Neural cell (in vitro differentiated cells): ENCODE measurements around the gene NPPA. TPM values are rescaled to one million over a fixed set of nuclear protein-coding genes. Genes with fewer than 3 reads are reported as not detected.

Experiments
- H2AFZ ChIP-seq: fragments of 200-600, 300-800 bp; sonication (generic), shearing (Covaris generic); 2 replicates; pipeline ENCODE4 v1.6.0; 2014; ENCODE audit warnings: low read depth, mild to moderate bottlenecking, antibody characterized with exemption, low read length, moderate library complexity
- H3F3A ChIP-seq: fragments of 200-600 bp; shearing (Covaris generic); 2 replicates; pipeline ENCODE4 v1.6.1; 2016; ENCODE audit warnings: mild to moderate bottlenecking, moderate library complexity, mixed read lengths, antibody characterized with exemption, low read length; ENCODE audit not compliant: insufficient read depth, poor library complexity, severe bottlenecking
- H3K27ac ChIP-seq: fragments of 200-600, 300-800 bp; sonication (generic), shearing (Covaris generic); 2 replicates; pipeline ENCODE4 v1.5.1; 2014; ENCODE audit warnings: mild to moderate bottlenecking, low read length, moderate library complexity
- H3K27me3 ChIP-seq: fragments of 300-800, 200-600 bp; sonication (generic), shearing (Covaris generic); 2 replicates; pipeline ENCODE4 v1.6.0; 2014; ENCODE audit warnings: mild to moderate bottlenecking, low read depth, low read length, moderate library complexity; ENCODE audit not compliant: insufficient read depth
- H3K36me3 ChIP-seq: fragments of 300-800, 200-600 bp; sonication (generic), shearing (Covaris generic); 2 replicates; pipeline ENCODE4 v1.5.1; 2014; ENCODE audit warnings: mild to moderate bottlenecking, antibody characterized with exemption, low read length, moderate library complexity; ENCODE audit not compliant: insufficient read depth
- H3K4me2 ChIP-seq: fragments of 300-800, 200-600 bp; sonication (generic), shearing (Covaris generic); 2 replicates; pipeline ENCODE4 v1.6.0; 2014; ENCODE audit warnings: mild to moderate bottlenecking, low read length
- H3K4me3 ChIP-seq: fragments of 300-800, 200-600 bp; sonication (generic), shearing (Covaris generic); 2 replicates; pipeline ENCODE4 v1.5.1; 2014; ENCODE audit warnings: mild to moderate bottlenecking, low read length, moderate library complexity
- H3K79me2 ChIP-seq: fragments of 200-600 bp; shearing (Covaris generic); replicated peaks from 2 replicates; pipeline ENCODE4 v1.6.0; 2014; ENCODE audit warnings: mild to moderate bottlenecking, low read length, moderate library complexity; ENCODE audit not compliant: insufficient read depth
- H3K9ac ChIP-seq: fragments of 300-800, 200-600 bp; sonication (generic), shearing (Covaris generic); 2 replicates; pipeline ENCODE4 v1.6.1; 2016; ENCODE audit warnings: mild to moderate bottlenecking, low read length, mixed read lengths
- H3K9me2 ChIP-seq: fragments of 200-600 bp; shearing (Covaris generic); 2 replicates; pipeline ENCODE4 v1.6.1; 2016; ENCODE audit warnings: mild to moderate bottlenecking, low read length, mixed read lengths; ENCODE audit not compliant: insufficient read depth
- H3K9me3 ChIP-seq: fragments of 200-600, 300-800 bp; sonication (generic), shearing (Covaris generic); 2 replicates; pipeline ENCODE4 v1.6.1; 2016; ENCODE audit warnings: mild to moderate bottlenecking, mixed run types, low read length, moderate library complexity, mixed read lengths
- H4K20me1 ChIP-seq: fragments of 200-600 bp; shearing (Covaris generic); 2 replicates; pipeline ENCODE4 v1.6.1; 2016; ENCODE audit warnings: mild to moderate bottlenecking, mixed run types; ENCODE audit not compliant: insufficient read depth
- EP300 ChIP-seq: fragments of 450-650 bp; conservative IDR thresholded peaks from 2 replicates; pipeline ENCODE4 v1.6.1; 2014; ENCODE audit warnings: antibody characterized with exemption, mild to moderate bottlenecking, moderate library complexity; ENCODE audit not compliant: poor library complexity, severe bottlenecking
- EZH2 ChIP-seq: fragments of 200-600, 300-800 bp; shearing (Covaris generic), sonication (generic); IDR thresholded peaks from 2 replicates; pipeline ENCODE4 v1.6.1; 2014; ENCODE audit warnings: antibody characterized with exemption, low read length, borderline replicate concordance, mild to moderate bottlenecking; ENCODE audit not compliant: insufficient read depth, poor library complexity, severe bottlenecking
- MXI1 ChIP-seq: fragments of 450-650 bp; conservative IDR thresholded peaks from 2 replicates; pipeline ENCODE4 v1.6.1; 2014; ENCODE audit warnings: antibody characterized with exemption, mild to moderate bottlenecking; ENCODE audit not compliant: poor library complexity, severe bottlenecking
- POLR2AphosphoS5 ChIP-seq: IDR thresholded peaks from 2 replicates; pipeline ENCODE4 v1.6.1; 2012
- RAD21 ChIP-seq: fragments of 450-650 bp; conservative IDR thresholded peaks from 2 replicates; pipeline ENCODE4 v1.6.1; 2014; ENCODE audit warnings: antibody characterized with exemption, mild to moderate bottlenecking, moderate library complexity
- SMC3 ChIP-seq: fragments of 450-650 bp; conservative IDR thresholded peaks from 2 replicates; pipeline ENCODE4 v1.6.1; 2014; ENCODE audit warnings: antibody characterized with exemption, mild to moderate bottlenecking, moderate library complexity; ENCODE audit not compliant: poor library complexity
- TAF1 ChIP-seq: IDR thresholded peaks from 2 replicates; pipeline ENCODE4 v1.6.1; 2012; ENCODE audit warnings: low read depth
- polyA plus RNA-seq: library from polyadenylated mRNA; depleted of rRNA; stranded (reverse); fragments of >200 nt; gene quantifications from 2 replicates; pipeline ENCODE4 v1.2.3, GENCODE V29; 2014
- TF ChIP-seq, protein P1 (sequence below): IDR thresholded peaks from 2 replicates; pipeline ENCODE4 v1.6.1; 2012; ENCODE audit warnings: borderline replicate concordance
- TF ChIP-seq, protein P2 (sequence below): fragments of 450-650 bp; IDR thresholded peaks from 2 replicates; pipeline ENCODE4 v1.5.1; 2014; ENCODE audit warnings: antibody characterized with exemption, mild to moderate bottlenecking, moderate library complexity; ENCODE audit not compliant: poor library complexity, severe bottlenecking

NPPA gene
- polyA plus RNA-seq, 1 donor from 2014 or later = not detected

DNA sequence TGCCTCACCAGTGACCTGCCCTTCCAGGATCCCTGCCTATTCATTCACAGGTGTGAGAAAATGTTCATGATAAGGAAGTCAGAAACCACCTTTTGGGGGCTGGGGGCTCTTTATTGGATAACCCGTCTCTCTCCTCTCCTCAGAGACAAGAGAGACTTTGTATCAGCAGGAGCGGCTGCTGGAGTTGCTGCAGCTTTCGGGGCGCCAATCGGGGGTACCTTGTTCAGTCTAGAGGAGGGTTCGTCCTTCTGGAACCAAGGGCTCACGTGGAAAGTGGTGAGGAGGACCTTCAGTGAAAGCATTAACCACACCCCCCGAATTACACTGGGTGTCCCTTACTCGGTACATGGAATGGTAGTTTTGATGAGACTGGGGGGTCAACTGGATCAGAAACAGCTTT lies 20.6 kb downstream of the NPPA start:
- Histone ChIP-seq H3K79me2 (no peaks in the 10 kb centered on the region), H2AFZ (no peak overlapping the region), H3K27ac (no peak overlapping the region), H3K9ac (no peak overlapping the region), H3K4me2 (no peak overlapping the region), H4K20me1 (no peaks in the 10 kb centered on the region), H3F3A (no peaks in the 10 kb centered on the region), H3K9me3 (no peaks in the 10 kb centered on the region), H3K9me2 (no peaks in the 10 kb centered on the region), H3K4me3 (no peak overlapping the region), H3K27me3 (no peaks in the 10 kb centered on the region), H3K36me3 (no peaks in the 10 kb centered on the region)
- TF ChIP-seq SMC3 (no peak), EZH2 (no peak), EP300 (no peak), TAF1 (no peak)

GRCh38 chr1:11825131-11825530 lies 22.5 kb downstream of the NPPA start:
- Histone ChIP-seq H3K27ac (no peak overlapping the region), H2AFZ (no peak overlapping the region), H3K4me3 (no peak overlapping the region), H3K4me2 (no peak overlapping the region), H3K36me3 (no peaks in the 10 kb centered on the region), H3K9ac (no peak overlapping the region), H4K20me1 (no peaks in the 10 kb centered on the region), H3K9me2 (no peaks in the 10 kb centered on the region), H3K27me3 (no peaks in the 10 kb centered on the region), H3K9me3 (no peaks in the 10 kb centered on the region), H3F3A (no peaks in the 10 kb centered on the region), H3K79me2 (no peaks in the 10 kb centered on the region)
- TF ChIP-seq EP300 (no peak), RAD21 (no peak), TAF1 (no peak), POLR2AphosphoS5 (no peak), SMC3 (no peak), MXI1 (no peak), EZH2 (no peak)
- TF ChIP-seq, protein P1, sequence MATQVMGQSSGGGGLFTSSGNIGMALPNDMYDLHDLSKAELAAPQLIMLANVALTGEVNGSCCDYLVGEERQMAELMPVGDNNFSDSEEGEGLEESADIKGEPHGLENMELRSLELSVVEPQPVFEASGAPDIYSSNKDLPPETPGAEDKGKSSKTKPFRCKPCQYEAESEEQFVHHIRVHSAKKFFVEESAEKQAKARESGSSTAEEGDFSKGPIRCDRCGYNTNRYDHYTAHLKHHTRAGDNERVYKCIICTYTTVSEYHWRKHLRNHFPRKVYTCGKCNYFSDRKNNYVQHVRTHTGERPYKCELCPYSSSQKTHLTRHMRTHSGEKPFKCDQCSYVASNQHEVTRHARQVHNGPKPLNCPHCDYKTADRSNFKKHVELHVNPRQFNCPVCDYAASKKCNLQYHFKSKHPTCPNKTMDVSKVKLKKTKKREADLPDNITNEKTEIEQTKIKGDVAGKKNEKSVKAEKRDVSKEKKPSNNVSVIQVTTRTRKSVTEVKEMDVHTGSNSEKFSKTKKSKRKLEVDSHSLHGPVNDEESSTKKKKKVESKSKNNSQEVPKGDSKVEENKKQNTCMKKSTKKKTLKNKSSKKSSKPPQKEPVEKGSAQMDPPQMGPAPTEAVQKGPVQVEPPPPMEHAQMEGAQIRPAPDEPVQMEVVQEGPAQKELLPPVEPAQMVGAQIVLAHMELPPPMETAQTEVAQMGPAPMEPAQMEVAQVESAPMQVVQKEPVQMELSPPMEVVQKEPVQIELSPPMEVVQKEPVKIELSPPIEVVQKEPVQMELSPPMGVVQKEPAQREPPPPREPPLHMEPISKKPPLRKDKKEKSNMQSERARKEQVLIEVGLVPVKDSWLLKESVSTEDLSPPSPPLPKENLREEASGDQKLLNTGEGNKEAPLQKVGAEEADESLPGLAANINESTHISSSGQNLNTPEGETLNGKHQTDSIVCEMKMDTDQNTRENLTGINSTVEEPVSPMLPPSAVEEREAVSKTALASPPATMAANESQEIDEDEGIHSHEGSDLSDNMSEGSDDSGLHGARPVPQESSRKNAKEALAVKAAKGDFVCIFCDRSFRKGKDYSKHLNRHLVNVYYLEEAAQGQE = no peak
- TF ChIP-seq, protein P2, sequence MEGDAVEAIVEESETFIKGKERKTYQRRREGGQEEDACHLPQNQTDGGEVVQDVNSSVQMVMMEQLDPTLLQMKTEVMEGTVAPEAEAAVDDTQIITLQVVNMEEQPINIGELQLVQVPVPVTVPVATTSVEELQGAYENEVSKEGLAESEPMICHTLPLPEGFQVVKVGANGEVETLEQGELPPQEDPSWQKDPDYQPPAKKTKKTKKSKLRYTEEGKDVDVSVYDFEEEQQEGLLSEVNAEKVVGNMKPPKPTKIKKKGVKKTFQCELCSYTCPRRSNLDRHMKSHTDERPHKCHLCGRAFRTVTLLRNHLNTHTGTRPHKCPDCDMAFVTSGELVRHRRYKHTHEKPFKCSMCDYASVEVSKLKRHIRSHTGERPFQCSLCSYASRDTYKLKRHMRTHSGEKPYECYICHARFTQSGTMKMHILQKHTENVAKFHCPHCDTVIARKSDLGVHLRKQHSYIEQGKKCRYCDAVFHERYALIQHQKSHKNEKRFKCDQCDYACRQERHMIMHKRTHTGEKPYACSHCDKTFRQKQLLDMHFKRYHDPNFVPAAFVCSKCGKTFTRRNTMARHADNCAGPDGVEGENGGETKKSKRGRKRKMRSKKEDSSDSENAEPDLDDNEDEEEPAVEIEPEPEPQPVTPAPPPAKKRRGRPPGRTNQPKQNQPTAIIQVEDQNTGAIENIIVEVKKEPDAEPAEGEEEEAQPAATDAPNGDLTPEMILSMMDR = no peak
